Renal cortex interstitium (tissue), 11 donors: ENCODE measurements around the gene MACROD2. TPM values are rescaled to one million over a fixed set of nuclear protein-coding genes. Genes with fewer than 3 reads are reported as not detected.
"Not testable (repeated sequence)": the region's sequence is repeated elsewhere in the genome, so short reads cannot be mapped to it uniquely, and the experiment has no call there.

ENCODE experiments used
- DNase-seq, 11 donors: peaks; one replicate each; pipeline ENCODE4 v3.0.0-alpha.2; 2013; ENCODE audit warnings: low read depth in 9 of 11, low spot score in 4 of 11; ENCODE audit errors: extremely low read depth in 1 of 11
- polyA plus RNA-seq, 3 donors: library from polyadenylated mRNA; unstranded; fragments of 120-200 nt; gene quantifications; one replicate each; pipeline ENCODE4 v1.2.1, GENCODE V29; 2013; ENCODE audit not compliant: insufficient read length in 3 of 3

Gene MACROD2
- polyA plus RNA-seq, 3 donors: 12.2 to 14.6 (median 14.0) TPM

DNA sequence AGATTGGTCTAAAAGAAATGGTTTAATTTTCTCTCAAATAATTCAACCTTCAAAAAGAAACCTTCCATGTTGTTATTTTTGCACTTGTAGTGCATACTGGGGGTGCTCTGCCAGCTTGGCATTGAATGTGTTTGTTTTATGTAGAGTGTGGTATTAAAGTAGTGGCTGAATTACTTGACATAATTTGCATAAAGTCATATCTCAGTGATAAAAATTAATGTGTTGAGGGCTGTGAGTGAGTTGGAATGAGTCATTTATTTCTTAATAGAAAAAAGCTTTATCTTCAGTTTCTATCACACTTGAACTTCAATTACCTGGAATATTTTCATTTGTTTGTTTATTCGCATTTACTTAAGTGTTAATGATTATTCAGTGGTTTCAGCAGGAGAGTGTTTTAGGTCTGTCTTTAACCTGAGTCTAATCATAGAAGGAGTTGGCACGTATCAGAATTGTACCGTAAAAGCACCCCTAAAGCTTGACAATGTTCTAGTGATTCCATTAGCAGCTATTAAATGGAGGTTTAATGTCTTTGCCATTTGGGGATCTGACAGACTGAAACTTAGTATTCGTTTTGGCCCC lies 1143.3 kb downstream of the MACROD2 start:
- DNase-seq: no peak

DNA sequence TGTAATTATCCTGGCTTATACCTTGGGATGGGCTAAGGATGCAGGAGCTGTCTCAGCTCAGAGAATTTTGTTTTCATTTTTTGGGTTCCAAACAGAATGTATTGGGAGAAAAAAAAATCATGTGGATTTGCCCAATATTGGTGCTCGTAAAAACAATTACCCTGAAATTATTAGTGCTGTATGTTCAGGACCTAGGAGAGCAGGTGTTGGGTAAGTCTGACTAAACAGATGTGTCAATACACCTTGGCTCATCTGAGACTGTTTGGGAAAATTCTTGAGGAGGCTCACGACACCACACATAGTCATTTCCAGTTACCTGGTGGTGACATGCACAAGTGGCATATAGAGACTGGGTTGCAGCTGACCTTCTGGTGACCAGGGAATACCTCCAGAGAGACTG lies 1144.2 kb downstream of the MACROD2 start:
- DNase-seq: no peak

DNA sequence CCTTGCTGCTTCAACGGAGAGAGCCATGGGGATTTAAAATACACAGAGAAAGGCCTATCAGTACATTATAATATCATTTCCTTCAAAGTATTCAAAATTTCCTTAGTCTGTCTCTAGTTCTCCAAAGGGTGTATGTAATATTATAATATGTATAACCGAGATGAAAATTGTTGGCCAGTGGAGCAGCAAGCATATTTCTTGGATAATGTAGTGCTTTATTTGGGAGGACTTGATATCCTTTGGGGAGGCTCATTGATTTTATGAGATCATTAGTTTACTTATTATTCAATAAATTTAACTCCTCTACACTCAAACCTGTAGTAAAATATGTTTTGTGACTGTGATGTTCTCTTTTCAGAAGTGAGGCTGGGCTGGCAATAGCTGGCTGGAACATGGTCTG lies 1145.0 kb downstream of the MACROD2 start:
- DNase-seq: no peak

GRCh38 chr20:15140940-15141339 lies 1145.6 kb downstream of the MACROD2 start:
- not testable (repeated sequence) for DNase-seq

DNA sequence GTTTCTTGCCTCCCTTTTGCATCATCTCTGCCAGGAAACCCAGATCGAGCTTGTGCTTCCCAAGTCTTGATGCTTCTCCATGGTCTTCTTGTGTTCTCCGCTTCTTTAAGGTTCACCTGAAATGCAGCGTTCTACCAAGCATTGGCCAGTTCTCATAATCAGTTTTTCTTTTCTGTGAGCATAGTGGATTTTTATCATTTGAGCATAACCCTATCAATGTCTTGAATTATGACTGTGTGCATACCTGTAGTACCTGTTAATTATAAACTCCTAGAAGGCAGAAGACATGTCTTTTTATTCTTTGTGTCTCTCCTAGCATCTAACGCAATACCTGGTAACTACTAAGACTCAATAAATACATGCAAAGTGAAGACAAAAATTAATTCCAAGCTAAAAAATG lies 1146.5 kb downstream of the MACROD2 start:
- DNase-seq: no peak

- DNase-seq: no peak
Measured at GRCh38 chr20:15143478-15143877, 1148.2 kb downstream of the MACROD2 start.

DNA sequence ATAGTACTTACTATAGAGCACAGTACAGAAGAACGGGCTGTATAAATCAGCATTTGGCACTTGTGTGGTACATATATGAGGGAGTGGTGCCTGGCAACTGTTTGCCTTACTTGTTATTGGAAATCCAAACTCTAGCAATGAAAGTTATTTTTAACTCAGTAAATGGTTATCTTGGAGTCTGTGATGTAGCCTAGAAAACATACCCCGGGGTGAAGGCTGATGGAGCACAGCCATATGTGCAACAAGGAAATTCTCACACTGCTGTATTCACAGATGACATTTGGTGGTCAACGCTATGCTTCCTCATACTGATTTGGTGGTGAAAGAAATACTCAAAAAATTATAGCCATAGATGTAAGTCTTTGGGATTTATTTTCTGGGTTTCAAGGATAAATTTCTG lies 1149.6 kb downstream of the MACROD2 start:
- DNase-seq: no peak

DNA sequence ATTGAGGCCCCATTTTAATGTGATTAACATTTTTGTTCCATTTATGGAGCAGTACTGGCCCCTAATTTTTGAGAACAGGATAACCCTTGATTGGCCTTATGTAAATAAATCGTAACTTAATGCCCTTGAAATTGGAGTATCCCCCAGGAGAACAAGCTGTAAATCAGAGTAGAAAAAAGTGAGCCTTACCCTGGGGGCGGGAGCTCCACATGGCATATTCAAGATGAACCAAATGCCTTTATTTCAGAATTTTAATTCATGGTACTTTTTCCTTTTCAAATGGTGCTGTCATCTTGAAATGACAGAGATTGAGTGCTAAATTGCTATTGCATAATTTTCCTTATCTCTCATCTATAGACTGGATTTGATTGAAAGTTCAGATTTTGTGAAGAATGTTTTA lies 1151.6 kb downstream of the MACROD2 start:
- peak in 4 of 11 donors; percentile 2 to 21 (median 16) for DNase-seq

- no peak for DNase-seq
Measured at GRCh38 chr20:15154070-15154469, 1158.8 kb downstream of the MACROD2 start.

DNA sequence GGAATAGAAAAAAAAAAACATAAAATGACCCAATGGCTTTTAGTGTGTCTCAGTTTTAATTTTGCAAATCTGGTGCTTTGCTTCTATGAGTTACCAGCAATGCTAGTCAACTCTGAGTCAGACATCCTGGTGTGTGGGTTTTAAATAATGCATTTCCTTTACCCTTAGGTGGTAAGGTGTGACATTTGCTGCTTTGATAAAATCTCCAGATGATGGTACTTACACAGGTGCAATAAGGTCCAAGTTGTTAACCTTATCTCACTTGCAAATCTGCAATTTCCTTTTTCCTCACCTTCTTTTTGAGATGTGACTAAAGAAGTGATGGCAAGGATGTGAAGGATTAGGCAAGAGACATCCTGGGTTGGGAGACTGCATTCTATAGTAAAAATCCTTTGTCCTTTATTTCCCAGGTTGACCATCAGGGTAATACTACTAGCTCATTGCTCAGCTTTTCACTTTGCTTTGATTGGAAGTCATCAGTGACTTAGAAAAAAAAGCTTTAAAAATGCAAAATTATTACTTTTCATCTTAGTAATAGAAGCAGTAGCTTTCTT lies 1160.6 kb downstream of the MACROD2 start:
- no peak for DNase-seq

DNA sequence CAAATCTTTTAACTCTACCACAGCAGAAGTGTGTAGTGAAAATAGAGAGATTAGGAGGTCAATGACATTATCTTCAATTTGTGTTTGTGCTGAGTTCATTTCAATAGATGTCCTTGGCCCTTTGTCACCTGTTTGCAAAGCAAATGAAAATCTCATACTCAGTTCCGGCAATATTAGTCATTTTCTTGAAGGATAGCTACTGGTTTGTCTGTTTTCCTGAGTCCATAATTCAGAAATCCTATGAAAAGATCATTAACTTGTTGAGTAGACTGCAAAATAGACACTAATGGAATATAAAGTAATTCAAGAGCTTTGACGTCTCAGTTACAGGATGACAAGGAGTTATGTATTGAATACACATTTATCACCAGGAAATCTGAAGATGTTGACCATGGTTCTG lies 1163.2 kb downstream of the MACROD2 start:
- no peak for DNase-seq

DNA sequence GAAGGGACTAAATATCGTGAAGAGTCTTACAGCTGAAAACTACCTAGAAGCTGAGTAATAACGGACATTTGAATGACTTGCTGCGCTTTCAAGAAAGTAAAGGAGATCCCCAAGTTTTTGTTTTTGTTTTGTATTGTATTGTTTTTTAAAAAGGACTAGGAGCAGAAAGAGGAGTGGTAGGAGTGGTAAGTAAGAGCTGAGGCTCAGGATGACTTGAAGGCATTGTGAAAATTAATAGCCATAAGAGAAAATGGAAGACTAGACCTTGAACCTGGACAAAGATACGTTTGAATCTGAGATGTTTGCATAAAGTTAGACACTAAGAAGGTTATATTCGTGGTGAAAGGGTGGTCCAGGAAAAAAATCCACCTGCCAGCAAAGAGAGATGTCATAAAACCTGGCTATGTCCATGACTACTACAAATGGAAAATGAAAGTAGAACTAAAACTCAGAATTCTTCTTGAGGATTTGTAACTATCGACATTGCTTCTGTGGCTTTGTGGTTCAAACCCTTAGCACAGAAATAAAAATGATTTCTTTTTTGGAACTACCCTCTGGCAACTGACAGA lies 1166.8 kb downstream of the MACROD2 start:
- no peak for DNase-seq

DNA sequence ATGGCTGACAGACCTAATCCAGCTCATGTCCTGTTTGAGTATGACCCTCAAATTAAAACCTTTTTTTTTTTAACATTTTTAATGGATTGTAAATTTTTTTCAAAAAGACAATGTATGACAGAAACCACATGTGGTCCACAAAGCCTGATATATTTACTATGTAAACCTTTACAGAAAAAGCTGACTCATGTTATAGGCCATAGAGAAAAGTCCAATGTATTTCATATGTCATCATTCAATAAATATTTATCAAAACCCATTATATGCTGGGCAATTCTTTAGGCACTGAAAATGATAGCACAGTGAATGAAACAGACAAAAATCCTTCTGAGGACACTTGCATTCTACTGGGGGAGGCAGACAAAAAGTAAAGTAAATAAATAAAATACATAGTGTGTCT lies 1168.3 kb downstream of the MACROD2 start:
- DNase-seq: no peak

GRCh38 chr20:15164726-15165125 lies 1169.4 kb downstream of the MACROD2 start:
- no peak for DNase-seq

- DNase-seq: no peak
Measured at GRCh38 chr20:15166744-15167143, 1171.4 kb downstream of the MACROD2 start.

DNA sequence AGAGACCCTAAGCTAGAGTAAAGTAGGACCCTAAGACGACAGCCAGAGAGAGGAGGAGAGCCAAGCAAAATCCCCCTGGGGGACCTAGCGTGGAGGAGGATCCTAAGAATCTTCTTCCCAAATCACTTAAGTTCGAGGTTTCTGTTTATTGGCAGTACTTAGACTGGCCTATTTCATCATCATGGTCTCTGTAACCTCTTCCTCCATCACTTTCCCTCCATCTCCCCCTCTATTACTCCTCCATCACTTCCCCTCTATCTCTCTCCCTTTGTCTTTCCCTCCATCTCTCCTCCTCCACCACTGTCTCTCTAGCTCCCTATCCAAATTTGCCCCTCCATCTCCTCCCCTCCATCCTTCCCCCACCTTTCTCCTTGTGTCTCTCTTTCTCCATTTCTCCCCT lies 1175.7 kb downstream of the MACROD2 start:
- DNase-seq: no peak

- DNase-seq: no peak
Measured at GRCh38 chr20:15176929-15177328, 1181.6 kb downstream of the MACROD2 start.

- DNase-seq: no peak
Measured at GRCh38 chr20:15178581-15178980, 1183.3 kb downstream of the MACROD2 start.

- DNase-seq: no peak
Measured at GRCh38 chr20:15179381-15179780, 1184.1 kb downstream of the MACROD2 start.

DNA sequence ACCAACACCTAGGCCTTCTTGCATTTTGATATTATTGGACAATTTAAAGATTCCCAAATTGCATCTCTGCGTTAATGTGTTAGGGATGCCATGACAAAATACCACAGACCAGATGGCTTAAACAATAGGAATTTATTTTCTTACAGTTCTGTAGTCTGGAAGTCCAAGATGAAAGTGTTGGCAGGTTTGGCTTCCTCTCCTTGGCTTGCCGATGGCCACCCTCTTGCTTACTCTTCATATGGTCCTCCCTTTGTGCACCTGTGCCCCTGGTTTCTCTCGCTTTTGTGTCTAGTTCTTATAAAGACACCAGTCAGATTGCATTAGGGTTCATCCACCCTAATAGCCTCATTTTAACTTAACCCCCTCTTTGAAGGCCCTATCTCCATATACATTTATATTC lies 1184.5 kb downstream of the MACROD2 start:
- DNase-seq: no peak

- DNase-seq: no peak
Measured at GRCh38 chr20:15185322-15185721, 1190.0 kb downstream of the MACROD2 start.
